HG02798 (cell line): ENCODE data around the gene PGLYRP1.

Source experiments
- ATAC-seq: cut with Tn5 transposase; IDR thresholded peaks from one replicate; pipeline ENCODE4 v1.9.1; 2021; ENCODE audit warnings: mild to moderate bottlenecking; ENCODE audit not compliant: unreplicated experiment, poor library complexity

PGLYRP1 gene

DNA sequence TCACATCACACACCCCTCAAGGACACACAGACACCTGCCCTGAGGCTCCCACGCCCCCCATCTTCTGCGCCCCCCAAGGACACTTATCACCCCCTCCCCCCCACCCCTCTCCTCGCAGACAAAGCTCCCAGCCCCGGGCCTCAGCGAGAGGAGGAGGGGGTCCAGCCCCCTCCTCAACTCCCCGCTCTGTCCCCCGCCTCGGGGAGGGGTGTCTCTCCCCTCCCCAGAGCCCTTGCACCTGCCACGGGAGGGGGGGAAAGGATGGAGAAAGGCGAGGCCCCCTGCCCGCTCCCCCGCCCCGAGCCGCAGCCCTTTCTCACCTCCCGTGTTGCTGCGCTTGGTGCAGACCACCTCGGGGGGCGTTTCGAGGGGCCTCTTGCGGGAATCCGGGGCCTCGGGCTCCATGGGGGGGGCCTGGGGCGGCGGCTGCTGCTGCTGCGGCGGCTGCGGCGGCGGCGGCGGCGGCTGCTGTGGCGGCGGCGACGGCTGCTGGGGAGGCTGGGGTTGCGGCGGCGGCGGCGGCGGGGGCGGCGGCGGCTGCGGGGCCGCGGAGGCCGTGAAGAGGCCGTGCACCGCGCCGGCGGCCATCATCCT lies 49.8 kb downstream of the PGLYRP1 start:
- no peak for ATAC-seq

DNA sequence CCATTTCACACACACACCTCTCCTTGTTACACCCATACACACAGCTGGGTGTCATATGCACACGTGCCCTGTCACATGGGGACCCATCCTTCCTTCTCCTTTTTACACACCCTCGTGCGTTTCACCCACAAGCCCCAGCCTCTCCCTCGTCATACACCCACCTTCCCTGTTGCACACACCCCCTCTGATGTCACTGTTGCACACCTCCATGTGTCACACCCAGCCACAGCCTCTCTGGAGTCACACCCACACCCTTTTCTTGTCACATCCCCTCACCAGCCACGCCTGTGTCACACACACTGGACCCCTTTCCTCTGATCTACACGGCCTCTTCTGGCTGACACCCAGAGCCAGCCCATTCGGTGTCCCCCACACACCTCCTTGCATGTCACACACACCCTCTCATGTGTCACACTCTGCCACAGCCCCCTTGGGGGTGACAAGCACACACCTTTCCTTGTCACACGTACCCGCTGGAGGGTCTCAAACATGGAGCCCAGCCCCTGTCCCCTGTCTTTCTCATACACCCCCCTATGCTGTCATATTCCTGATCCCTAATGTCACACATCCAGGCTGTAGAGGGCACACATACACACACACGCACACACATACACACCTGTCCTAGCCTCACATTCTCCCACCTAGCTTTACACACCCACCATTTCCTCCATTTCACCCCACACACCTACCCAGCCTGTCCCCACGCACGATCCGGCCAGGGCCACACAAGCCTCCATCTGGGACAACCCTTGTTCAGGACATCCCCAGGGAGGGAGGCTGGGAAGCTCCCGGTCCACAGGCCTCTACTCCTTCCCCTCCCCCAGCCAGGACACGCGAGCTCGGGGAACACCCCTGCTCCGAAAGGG lies 50.5 kb downstream of the PGLYRP1 start:
- no peak for ATAC-seq

DNA sequence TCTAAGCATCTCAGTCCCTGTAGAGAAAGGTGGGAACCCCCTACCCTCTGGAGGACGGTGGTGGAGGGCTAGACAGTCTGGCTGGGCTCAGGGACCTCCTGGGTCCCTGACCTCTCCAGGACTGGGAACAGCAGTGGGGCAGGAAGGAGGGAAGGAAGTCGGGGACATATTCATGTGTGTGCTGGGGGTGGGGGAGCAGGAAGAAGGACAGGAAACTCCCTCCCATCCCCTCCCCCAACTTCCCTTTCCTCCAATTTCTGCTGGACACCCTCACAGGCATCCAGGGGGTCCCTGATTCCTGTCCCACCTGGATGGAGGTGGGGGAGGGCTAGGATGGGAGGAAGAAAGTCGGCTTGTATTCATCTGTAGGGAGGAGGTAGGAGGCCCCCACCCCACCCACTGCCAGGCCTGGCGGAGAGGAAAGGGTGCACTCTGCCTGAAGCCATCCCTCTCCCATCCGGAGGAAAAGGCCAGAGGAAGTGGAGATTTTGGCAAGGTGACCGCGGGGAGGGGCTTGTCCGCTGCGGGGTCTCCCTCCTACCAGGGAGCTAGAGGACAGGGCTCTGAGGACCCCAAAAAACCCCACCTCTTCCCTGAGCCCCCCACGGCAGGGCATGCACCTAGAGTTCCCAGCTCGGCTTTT lies 51.5 kb downstream of the PGLYRP1 start:
- no peak for ATAC-seq

DNA sequence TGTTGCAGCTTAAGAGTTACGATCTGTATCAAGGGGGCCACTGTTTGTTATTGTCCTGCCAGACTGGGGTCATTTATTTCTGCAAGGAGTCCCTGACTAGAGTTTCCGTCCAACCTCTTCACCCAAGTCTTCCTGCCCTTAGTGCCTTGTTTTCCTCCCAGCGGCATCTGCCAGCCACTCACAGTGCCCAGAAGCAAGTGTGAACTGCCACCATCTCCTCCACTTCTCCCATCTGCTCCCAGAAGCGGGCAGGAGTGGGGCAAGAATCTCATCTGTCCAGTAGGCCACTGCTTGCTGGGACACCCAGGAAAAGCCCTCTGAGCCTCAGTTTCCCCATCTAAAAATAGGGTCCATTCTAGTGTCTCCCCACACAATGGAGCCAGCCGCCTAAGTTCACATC lies 53.2 kb downstream of the PGLYRP1 start:
- no peak for ATAC-seq
